ENCODE data around the gene TADA3. TPM values are rescaled to one million over a fixed set of nuclear protein-coding genes. Genes with fewer than 3 reads are reported as not detected.

Gene TADA3
- total and polyA plus RNA-seq, 9 of the 15 experiments (the other 6 are each of a cell fraction or from before 2014, with no cell fraction given): 4.1 to 110 (median 74.8) TPM

GRCh38 chr3:9732740-9733115, 59.5 kb downstream of the TADA3 start (continued):
- 0 out of 6 replicates have a peak, but pooled peaks of 1 of the 3 experiments have one; percentile 2 for TF ChIP-seq CTCF (IDR thresholded peaks at IDR 0.05 in 2 of 3, conservative IDR thresholded peaks at IDR 0.05 in 1 of 3; ENCODE audit: insufficient read depth in 2 of 3, low read depth in 1 of 3, low read length in 3 of 3)
- no peak for TF ChIP-seq PHB2 (IDR thresholded peaks at IDR 0.05; ENCODE audit: low read depth)
- TF ChIP-seq IRF9 (tag; IDR thresholded peaks at IDR 0.05): no peak
- TF ChIP-seq ELF4 (CRISPR knock-in tag; IDR thresholded peaks at IDR 0.05): no peak

- DNase-seq (ENCODE audit: extremely low read depth in 1 of 4, low spot score in 3 of 4): peak; percentile 39 to 64 (median 64)
- in situ Hi-C loops (cut with MboI): no loop called here
- Histone ChIP-seq H2AFZ (ENCODE audit: low read depth, low read length) (peak overlapping the region; percentile 100), H3K9me1 (ENCODE audit: control insufficient read depth, insufficient read depth, low read length) (no peaks in the 10 kb centered on the region), H3K4me2 (ENCODE audit: insufficient read depth, low read length) (peak overlapping the region; percentile 91), H3K36me3 (ENCODE audit: control insufficient read depth, insufficient read depth, low read length) (peaks cover 43% of the 10 kb centered on the region), H3K9me3 (replicated peaks; ENCODE audit: control insufficient read depth, insufficient read depth, low read depth, low read length) (no peaks in the 10 kb centered on the region), H3K9ac (ENCODE audit: insufficient read depth in 1 of 2, low read depth in 2 of 2, low read length in 2 of 2) (peak overlapping the region; percentile 99 to 100), H3K79me2 (ENCODE audit: control insufficient read depth, insufficient read depth, low read length) (peaks cover 50% of the 10 kb centered on the region), H3K27ac (ENCODE audit: extremely low read depth, low read depth, low read length) (peak overlapping the region; percentile 100), H4K20me1 (replicated peaks; ENCODE audit: control insufficient read depth, insufficient read depth, low read length) (peaks cover 18% of the 10 kb centered on the region), H3K4me3 (peak overlapping the region; percentile 93), H3K27me3 (ENCODE audit: control insufficient read depth in 2 of 2, insufficient read depth in 2 of 2, low read length in 2 of 2) (no peaks in the 10 kb centered on the region), H3K4me1 (replicated peaks in 1 of 2; ENCODE audit: control insufficient read depth in 2 of 2, insufficient read depth in 2 of 2, low read length in 2 of 2) (peaks cover 28 to 29% of the 10 kb centered on the region in 2 experiments)
- FAIRE-seq: no peak
- CTCF ChIA-PET (ENCODE audit: low intra/inter-chr PET ratio): no interaction called here
- WGBS (ENCODE audit: insufficient coverage, low coverage, missing lambda C conversion rate): 1% methylated on average over 33 of the region's 41 CpGs
- POLR2A ChIA-PET: interaction anchor here (0.6 to 5.9 kb wide), 18 partner anchors 7 to 588 kb away, joined by 3 to 60 read pairs (median 4); partner anchors contain the start of genes ARPC4, OGG1, SEC13 and THUMPD3
- intact Hi-C loops (cut with micrococcal nuclease): no loop called here
- BruUV-seq (replicated peaks): no TSS peak
- ATAC-seq: peak; percentile 54
- TF ChIP-seq U2AF2 (optimal IDR thresholded peaks at IDR 0.05; ENCODE audit: low read depth, low read length) (no peak), SIN3A (IDR thresholded peaks at IDR 0.05; ENCODE audit: borderline replicate concordance in 2 of 2, control insufficient read depth in 1 of 2, low read depth in 2 of 2, low read length in 2 of 2) (peak in 1 of 2 experiments; percentile 60; a peak in 1 of 4 replicates), VEZF1 (CRISPR knock-in tag; IDR thresholded peaks at IDR 0.05) (no peak), TGIF2 (CRISPR knock-in tag; IDR thresholded peaks at IDR 0.05) (peak; percentile 42; the same call in 1 of the 2 replicates), MAFG (tag; conservative IDR thresholded peaks at IDR 0.05) (no peak), MTA2 (IDR thresholded peaks at IDR 0.05; ENCODE audit: low read depth) (no peak), CHD1 (IDR thresholded peaks at IDR 0.05; ENCODE audit: low read length) (peak; percentile 77), ARNT (IDR thresholded peaks at IDR 0.05) (no peak), ZNF3 (CRISPR knock-in tag; IDR thresholded peaks at IDR 0.05) (no peak), EP300 (IDR thresholded peaks at IDR 0.05; ENCODE audit: low read length) (no peak), HDAC6 (IDR thresholded peaks at IDR 0.05; ENCODE audit: low read depth, low read length) (no peak), TSC22D4 (tag; IDR thresholded peaks at IDR 0.05) (no peak), SP1 (CRISPR knock-in tag; IDR thresholded peaks at IDR 0.05) (no peak)
Observed at GRCh38 chr3:9732080-9732739, 60.1 kb downstream of the TADA3 start.

Data from K562 (cell line).